Measurements from ENCODE around the gene TUBB6. TPM values are rescaled to one million over a fixed set of nuclear protein-coding genes. Genes with fewer than 3 reads are reported as not detected.

TUBB6 gene
- total and polyA plus RNA-seq, 10 of the 15 experiments (the other 5 are each of a cell fraction or from before 2014, with no cell fraction given) = 27.4 to 262 (median 82.5) TPM

DNA sequence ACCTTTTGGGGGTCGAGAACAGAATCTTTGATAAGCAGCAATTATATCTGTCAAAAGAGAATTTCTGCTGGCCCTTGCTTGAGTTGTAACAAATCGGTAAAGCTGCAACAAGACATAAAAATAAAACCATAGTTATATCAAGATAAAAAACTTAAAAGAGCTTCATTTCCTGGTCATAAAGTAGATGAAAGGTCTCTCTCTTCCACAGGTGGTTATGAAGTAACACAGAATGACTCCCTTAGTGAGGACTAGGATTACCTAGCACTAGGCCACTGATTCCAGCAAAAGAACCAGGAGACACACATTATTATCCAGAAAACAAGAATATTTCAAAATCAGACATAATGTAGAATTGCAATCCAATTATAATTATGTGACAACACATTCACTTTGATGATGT, 63.5 kb downstream of the TUBB6 start:
- ChIA-PET POLR2A (interaction anchor here (0.7 kb wide), 1 partner anchor 31 kb away, joined by 5 read pairs; no protein-coding TSS in a partner anchor), CTCF (interaction anchor here (1.3 to 3.6 kb wide), 2 partner anchors 21 to 44 kb away, joined by 3 to 16 read pairs; no protein-coding TSS in a partner anchor), RAD21 (ENCODE audit: unreplicated experiment) (no interaction called here), SMC1A (ENCODE audit: uncharacterized antibody, unreplicated experiment) (interaction anchor here (0.7 to 1.4 kb wide), 2 partner anchors 10 to 11 kb away, joined by 3 read pairs; no protein-coding TSS in a partner anchor)
- no peak overlapping the region for H3K27ac ChIP-seq (ENCODE audit: control insufficient read depth, insufficient read depth)
- H4K20me1 ChIP-seq (ENCODE audit: control insufficient read depth, insufficient read depth) = no peaks in the 10 kb centered on the region; the same call in none of the 2 replicates
- no peak overlapping the region for H3K4me3 ChIP-seq
- FAIRE-seq (no peak), ATAC-seq (no peak), DNase-seq (ENCODE audit: low read depth, low spot score) (no peak)
- WGBS (ENCODE audit: insufficient coverage, insufficient replicate concordance, low lambda C conversion rate, missing lambda C conversion rate) = 100% methylated on average over 2 of the region's 2 CpGs
- no peak overlapping the region for H3K9ac ChIP-seq (ENCODE audit: control insufficient read depth, insufficient read depth, low read length)
- peaks cover 3% of the 10 kb centered on the region; the same call in 1 of the 2 replicates for H3K4me1 ChIP-seq (ENCODE audit: control insufficient read depth, insufficient read depth, low read length)
- TF ChIP-seq, protein P1, sequence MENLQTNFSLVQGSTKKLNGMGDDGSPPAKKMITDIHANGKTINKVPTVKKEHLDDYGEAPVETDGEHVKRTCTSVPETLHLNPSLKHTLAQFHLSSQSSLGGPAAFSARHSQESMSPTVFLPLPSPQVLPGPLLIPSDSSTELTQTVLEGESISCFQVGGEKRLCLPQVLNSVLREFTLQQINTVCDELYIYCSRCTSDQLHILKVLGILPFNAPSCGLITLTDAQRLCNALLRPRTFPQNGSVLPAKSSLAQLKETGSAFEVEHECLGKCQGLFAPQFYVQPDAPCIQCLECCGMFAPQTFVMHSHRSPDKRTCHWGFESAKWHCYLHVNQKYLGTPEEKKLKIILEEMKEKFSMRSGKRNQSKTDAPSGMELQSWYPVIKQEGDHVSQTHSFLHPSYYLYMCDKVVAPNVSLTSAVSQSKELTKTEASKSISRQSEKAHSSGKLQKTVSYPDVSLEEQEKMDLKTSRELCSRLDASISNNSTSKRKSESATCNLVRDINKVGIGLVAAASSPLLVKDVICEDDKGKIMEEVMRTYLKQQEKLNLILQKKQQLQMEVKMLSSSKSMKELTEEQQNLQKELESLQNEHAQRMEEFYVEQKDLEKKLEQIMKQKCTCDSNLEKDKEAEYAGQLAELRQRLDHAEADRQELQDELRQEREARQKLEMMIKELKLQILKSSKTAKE (IDR thresholded peaks at IDR 0.05; ENCODE audit: low read depth, poor library complexity, severe bottlenecking) = no peak
- TF ChIP-seq, protein P2, sequence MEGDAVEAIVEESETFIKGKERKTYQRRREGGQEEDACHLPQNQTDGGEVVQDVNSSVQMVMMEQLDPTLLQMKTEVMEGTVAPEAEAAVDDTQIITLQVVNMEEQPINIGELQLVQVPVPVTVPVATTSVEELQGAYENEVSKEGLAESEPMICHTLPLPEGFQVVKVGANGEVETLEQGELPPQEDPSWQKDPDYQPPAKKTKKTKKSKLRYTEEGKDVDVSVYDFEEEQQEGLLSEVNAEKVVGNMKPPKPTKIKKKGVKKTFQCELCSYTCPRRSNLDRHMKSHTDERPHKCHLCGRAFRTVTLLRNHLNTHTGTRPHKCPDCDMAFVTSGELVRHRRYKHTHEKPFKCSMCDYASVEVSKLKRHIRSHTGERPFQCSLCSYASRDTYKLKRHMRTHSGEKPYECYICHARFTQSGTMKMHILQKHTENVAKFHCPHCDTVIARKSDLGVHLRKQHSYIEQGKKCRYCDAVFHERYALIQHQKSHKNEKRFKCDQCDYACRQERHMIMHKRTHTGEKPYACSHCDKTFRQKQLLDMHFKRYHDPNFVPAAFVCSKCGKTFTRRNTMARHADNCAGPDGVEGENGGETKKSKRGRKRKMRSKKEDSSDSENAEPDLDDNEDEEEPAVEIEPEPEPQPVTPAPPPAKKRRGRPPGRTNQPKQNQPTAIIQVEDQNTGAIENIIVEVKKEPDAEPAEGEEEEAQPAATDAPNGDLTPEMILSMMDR (IDR thresholded peaks at IDR 0.05 in 2 of 3, conservative IDR thresholded peaks at IDR 0.05 in 1 of 3; ENCODE audit: control insufficient read depth in 2 of 3, extremely low read depth in 1 of 3, insufficient read depth in 1 of 3, low read depth in 3 of 3, low read length in 3 of 3) = no peak
- TF ChIP-seq MYC (IDR thresholded peaks at IDR 0.05; ENCODE audit: insufficient read depth, insufficient read length, insufficient replicate concordance, low read length, severe bottlenecking) (no peak), EED (IDR thresholded peaks at IDR 0.05; ENCODE audit: low read depth) (no peak), MTA2 (IDR thresholded peaks at IDR 0.05; ENCODE audit: low read depth) (no peak), JUND (IDR thresholded peaks at IDR 0.05; ENCODE audit: low read depth, low read length) (no peak)
- H3K36me3 ChIP-seq (ENCODE audit: control insufficient read depth in 2 of 2, insufficient read depth in 2 of 2, low read length in 1 of 2) = peaks cover 6 to 15% of the 10 kb centered on the region in 2 experiments
- intact Hi-C loops (cut with micrococcal nuclease; ENCODE audit: unreplicated experiment) (loop anchor here (10.0 kb wide), 1 partner anchor 513 kb away; the partner anchor contains the start of gene PTPN2), in situ Hi-C loops (cut with MboI) (no loop called here)
- no TSS peak for BruUV-seq (replicated peaks)
- no peak overlapping the region for H2AFZ ChIP-seq (ENCODE audit: control insufficient read depth, low read depth, low read length)
- H3K4me2 ChIP-seq (ENCODE audit: control insufficient read depth, insufficient read depth) = no peak overlapping the region
- no peaks in the 10 kb centered on the region for H3K27me3 ChIP-seq (replicated peaks in 1 of 2; ENCODE audit: control insufficient read depth in 2 of 2, insufficient read depth in 2 of 2, low read length in 1 of 2)
- no peaks in the 10 kb centered on the region for H3K9me3 ChIP-seq (replicated peaks; ENCODE audit: control insufficient read depth, insufficient read depth, low read length)
- H3K79me2 ChIP-seq (ENCODE audit: control insufficient read depth, insufficient read depth, low read length) = peaks cover 54% of the 10 kb centered on the region
